ENCODE data around the gene LDLRAD1. TPM values are rescaled to one million over a fixed set of nuclear protein-coding genes. Genes with fewer than 3 reads are reported as not detected.
"Not testable (repeated sequence)": the region's sequence is repeated elsewhere in the genome, so short reads cannot be mapped to it uniquely, and the experiment has no call there.

LDLRAD1 gene
- total RNA-seq, 1 experiment from 2014 or later = 0.30 TPM

DNA sequence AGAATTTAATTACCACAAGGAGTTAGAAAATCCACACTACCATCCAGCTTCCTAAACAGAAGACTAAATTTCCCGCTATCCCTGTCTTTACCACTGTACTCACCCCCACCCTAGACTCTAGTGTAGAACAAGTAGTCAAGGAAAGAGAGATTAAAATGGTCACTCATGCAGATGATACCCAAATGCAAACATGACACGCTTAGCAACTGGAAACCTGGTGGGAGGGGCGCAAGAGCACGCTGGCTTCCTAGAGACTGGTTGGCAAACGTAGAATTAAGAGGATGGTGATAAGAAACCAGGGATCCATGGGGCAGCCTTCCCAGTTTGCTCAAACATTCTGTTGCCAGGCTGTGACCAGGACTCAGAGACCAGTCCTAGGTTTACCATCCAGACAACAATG, 9.9 kb upstream of the LDLRAD1 start:
- intact Hi-C loops (cut with micrococcal nuclease) = no loop called here
- no peak overlapping the region for H3K9ac ChIP-seq (ENCODE audit: low read length)

DNA sequence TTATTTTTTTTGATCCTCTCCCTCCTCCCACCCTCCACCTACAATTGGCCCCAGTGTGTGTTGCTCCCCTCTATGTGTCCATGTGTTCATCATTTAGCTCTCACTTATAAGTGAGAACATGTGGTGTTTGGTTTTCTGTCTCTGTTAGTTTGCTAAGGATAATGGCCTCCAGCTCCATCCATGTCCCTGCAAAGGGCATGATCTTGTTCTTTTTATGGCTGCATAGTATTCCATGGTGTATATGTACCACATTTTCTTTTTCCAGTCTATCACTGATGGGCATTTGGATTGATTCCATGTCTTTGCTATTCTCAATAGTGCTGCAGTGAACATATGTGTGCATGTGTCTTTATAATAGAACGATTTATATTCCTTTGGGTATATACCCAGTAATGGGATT, 6.8 kb upstream of the LDLRAD1 start:
- H4K20me1 ChIP-seq (ENCODE audit: insufficient read depth); CTCF ChIA-PET; intact Hi-C loops (cut with micrococcal nuclease); DNase-seq (ENCODE audit: low read depth, low spot score); H3K9me3 ChIP-seq (ENCODE audit: control insufficient read depth in 1 of 2, insufficient read depth in 1 of 2, low read depth in 1 of 2, low read length in 2 of 2); H3K79me2 ChIP-seq (ENCODE audit: insufficient read depth, low read length); H3K9ac ChIP-seq (ENCODE audit: low read length); H3K27me3 ChIP-seq (ENCODE audit: insufficient read depth, low read length); H2AFZ ChIP-seq (ENCODE audit: low read depth, low read length, poor library complexity, severe bottlenecking); H3K9me2 ChIP-seq (ENCODE audit: insufficient read depth); H3K4me3 ChIP-seq (replicated peaks in 1 of 2; ENCODE audit: low read depth in 1 of 2, low read length in 2 of 2); BruUV-seq (replicated peaks); H3K4me1 ChIP-seq (ENCODE audit: control insufficient read depth in 1 of 2, insufficient read depth in 2 of 2, low read length in 2 of 2); H3K4me2 ChIP-seq (ENCODE audit: low read length); RAD21 ChIA-PET (ENCODE audit: low non-redundant PET in 1 of 2, low total read pairs in 2 of 2, uncharacterized antibody in 2 of 2, unreplicated experiment in 2 of 2); H3K36me3 ChIP-seq (ENCODE audit: control insufficient read depth in 1 of 2, insufficient read depth in 2 of 2, low read length in 2 of 2); POLR2A ChIA-PET; H3K27ac ChIP-seq (ENCODE audit: low read depth, low read length); ATAC-seq: not testable (repeated sequence)

More for the DNA sequence above, 9.9 kb upstream of the LDLRAD1 start:
- no peak for TF ChIP-seq MAX (IDR thresholded peaks at IDR 0.05)
- TF ChIP-seq CBX3 (IDR thresholded peaks at IDR 0.05; ENCODE audit: low read depth) = no peak
- no peak for TF ChIP-seq SRF (IDR thresholded peaks at IDR 0.05; ENCODE audit: low read depth)
- no peak for TF ChIP-seq JUND (IDR thresholded peaks at IDR 0.05)
- no peak for TF ChIP-seq POLR2A (IDR thresholded peaks at IDR 0.05; ENCODE audit: borderline replicate concordance, extremely low read depth, insufficient read depth, insufficient read length)
- TF ChIP-seq SIN3A (IDR thresholded peaks at IDR 0.05; ENCODE audit: low read depth) = no peak
- TF ChIP-seq EZH2phosphoT487 (IDR thresholded peaks at IDR 0.05; ENCODE audit: borderline replicate concordance) = no peak
- no peak for TF ChIP-seq EZH2 (IDR thresholded peaks at IDR 0.05)
- TF ChIP-seq, protein P1, sequence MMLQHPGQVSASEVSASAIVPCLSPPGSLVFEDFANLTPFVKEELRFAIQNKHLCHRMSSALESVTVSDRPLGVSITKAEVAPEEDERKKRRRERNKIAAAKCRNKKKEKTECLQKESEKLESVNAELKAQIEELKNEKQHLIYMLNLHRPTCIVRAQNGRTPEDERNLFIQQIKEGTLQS (IDR thresholded peaks at IDR 0.05) = no peak
- no peak for TF ChIP-seq FOSL1 (IDR thresholded peaks at IDR 0.05; ENCODE audit: low read depth)
- no peak for TF ChIP-seq ZNF274 (IDR thresholded peaks at IDR 0.05; ENCODE audit: low read depth, low read length)
- TF ChIP-seq, protein P2, sequence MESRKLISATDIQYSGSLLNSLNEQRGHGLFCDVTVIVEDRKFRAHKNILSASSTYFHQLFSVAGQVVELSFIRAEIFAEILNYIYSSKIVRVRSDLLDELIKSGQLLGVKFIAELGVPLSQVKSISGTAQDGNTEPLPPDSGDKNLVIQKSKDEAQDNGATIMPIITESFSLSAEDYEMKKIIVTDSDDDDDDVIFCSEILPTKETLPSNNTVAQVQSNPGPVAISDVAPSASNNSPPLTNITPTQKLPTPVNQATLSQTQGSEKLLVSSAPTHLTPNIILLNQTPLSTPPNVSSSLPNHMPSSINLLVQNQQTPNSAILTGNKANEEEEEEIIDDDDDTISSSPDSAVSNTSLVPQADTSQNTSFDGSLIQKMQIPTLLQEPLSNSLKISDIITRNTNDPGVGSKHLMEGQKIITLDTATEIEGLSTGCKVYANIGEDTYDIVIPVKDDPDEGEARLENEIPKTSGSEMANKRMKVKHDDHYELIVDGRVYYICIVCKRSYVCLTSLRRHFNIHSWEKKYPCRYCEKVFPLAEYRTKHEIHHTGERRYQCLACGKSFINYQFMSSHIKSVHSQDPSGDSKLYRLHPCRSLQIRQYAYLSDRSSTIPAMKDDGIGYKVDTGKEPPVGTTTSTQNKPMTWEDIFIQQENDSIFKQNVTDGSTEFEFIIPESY (IDR thresholded peaks at IDR 0.05; ENCODE audit: extremely low read depth, insufficient replicate concordance, low read length) = no peak
- TF ChIP-seq, protein P3, sequence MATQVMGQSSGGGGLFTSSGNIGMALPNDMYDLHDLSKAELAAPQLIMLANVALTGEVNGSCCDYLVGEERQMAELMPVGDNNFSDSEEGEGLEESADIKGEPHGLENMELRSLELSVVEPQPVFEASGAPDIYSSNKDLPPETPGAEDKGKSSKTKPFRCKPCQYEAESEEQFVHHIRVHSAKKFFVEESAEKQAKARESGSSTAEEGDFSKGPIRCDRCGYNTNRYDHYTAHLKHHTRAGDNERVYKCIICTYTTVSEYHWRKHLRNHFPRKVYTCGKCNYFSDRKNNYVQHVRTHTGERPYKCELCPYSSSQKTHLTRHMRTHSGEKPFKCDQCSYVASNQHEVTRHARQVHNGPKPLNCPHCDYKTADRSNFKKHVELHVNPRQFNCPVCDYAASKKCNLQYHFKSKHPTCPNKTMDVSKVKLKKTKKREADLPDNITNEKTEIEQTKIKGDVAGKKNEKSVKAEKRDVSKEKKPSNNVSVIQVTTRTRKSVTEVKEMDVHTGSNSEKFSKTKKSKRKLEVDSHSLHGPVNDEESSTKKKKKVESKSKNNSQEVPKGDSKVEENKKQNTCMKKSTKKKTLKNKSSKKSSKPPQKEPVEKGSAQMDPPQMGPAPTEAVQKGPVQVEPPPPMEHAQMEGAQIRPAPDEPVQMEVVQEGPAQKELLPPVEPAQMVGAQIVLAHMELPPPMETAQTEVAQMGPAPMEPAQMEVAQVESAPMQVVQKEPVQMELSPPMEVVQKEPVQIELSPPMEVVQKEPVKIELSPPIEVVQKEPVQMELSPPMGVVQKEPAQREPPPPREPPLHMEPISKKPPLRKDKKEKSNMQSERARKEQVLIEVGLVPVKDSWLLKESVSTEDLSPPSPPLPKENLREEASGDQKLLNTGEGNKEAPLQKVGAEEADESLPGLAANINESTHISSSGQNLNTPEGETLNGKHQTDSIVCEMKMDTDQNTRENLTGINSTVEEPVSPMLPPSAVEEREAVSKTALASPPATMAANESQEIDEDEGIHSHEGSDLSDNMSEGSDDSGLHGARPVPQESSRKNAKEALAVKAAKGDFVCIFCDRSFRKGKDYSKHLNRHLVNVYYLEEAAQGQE (IDR thresholded peaks at IDR 0.05; ENCODE audit: low read depth) = no peak
- Histone ChIP-seq H3K4me1 (ENCODE audit: control insufficient read depth in 1 of 2, insufficient read depth in 2 of 2, low read length in 2 of 2) (no peaks in the 10 kb centered on the region), H3K4me2 (ENCODE audit: low read length) (no peak overlapping the region), H4K20me1 (ENCODE audit: insufficient read depth) (no peaks in the 10 kb centered on the region), H3K27me3 (ENCODE audit: insufficient read depth, low read length) (no peaks in the 10 kb centered on the region), H3K79me2 (ENCODE audit: insufficient read depth, low read length) (no peaks in the 10 kb centered on the region), H3K36me3 (ENCODE audit: control insufficient read depth in 1 of 2, insufficient read depth in 2 of 2, low read length in 2 of 2) (peaks cover 0 to 3% of the 10 kb centered on the region in 2 experiments; a peak in 1 of 4 replicates), H3K4me3 (replicated peaks in 1 of 2; ENCODE audit: low read depth in 1 of 2, low read length in 2 of 2) (no peak overlapping the region), H2AFZ (ENCODE audit: low read depth, low read length, poor library complexity, severe bottlenecking) (no peak overlapping the region), H3K9me2 (ENCODE audit: insufficient read depth) (no peaks in the 10 kb centered on the region), H3K27ac (ENCODE audit: low read depth, low read length) (no peak overlapping the region), H3K9me3 (ENCODE audit: control insufficient read depth in 1 of 2, insufficient read depth in 1 of 2, low read depth in 1 of 2, low read length in 2 of 2) (no peaks in the 10 kb centered on the region)
- ChIA-PET RAD21 (ENCODE audit: low non-redundant PET in 1 of 2, low total read pairs in 2 of 2, uncharacterized antibody in 2 of 2, unreplicated experiment in 2 of 2) (no interaction called here), CTCF (no interaction called here), POLR2A (interaction anchor here (1.2 kb wide), 1 partner anchor 21 kb away, joined by 3 read pairs; no protein-coding TSS in a partner anchor)
- BruUV-seq (replicated peaks) = no TSS peak
- DNase-seq (ENCODE audit: low read depth, low spot score) (no peak), ATAC-seq (no peak)

Measured in HCT116 (cell line).